ENCODE results near the gene GATAD2A.
"Not testable (repeated sequence)": the region's sequence is repeated elsewhere in the genome, so short reads cannot be mapped to it uniquely, and the experiment has no call there.

The GATAD2A gene

DNA sequence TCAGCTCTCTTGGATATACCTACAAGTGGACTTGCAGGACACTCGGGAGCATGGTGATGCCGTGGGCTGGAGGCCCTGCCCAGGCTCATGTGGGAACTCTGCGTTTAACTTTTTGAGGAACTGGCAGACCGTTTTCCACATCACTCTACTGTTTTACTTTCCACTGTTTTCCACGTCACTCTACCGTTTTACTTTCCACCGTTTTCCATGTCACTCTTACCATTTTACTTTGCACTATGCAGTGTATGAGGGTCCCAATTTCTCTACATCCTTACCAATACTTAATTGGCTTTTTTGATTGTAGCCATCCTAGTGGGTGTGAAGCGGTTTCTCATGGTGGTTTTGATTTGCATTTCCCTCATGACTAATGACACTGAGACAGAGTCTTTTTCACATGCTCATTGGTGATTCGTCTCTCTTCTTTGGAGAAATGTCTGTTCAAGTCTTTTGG, 40.5 kb downstream of the GATAD2A start:
- ATAC-seq (peak; percentile 83), DNase-seq (peak in 1 of 2 donors; percentile 23)
- peaks cover 0 to 16% of the 10 kb centered on the region in 2 donors for H3K9me3 Mint-ChIP-seq

DNA sequence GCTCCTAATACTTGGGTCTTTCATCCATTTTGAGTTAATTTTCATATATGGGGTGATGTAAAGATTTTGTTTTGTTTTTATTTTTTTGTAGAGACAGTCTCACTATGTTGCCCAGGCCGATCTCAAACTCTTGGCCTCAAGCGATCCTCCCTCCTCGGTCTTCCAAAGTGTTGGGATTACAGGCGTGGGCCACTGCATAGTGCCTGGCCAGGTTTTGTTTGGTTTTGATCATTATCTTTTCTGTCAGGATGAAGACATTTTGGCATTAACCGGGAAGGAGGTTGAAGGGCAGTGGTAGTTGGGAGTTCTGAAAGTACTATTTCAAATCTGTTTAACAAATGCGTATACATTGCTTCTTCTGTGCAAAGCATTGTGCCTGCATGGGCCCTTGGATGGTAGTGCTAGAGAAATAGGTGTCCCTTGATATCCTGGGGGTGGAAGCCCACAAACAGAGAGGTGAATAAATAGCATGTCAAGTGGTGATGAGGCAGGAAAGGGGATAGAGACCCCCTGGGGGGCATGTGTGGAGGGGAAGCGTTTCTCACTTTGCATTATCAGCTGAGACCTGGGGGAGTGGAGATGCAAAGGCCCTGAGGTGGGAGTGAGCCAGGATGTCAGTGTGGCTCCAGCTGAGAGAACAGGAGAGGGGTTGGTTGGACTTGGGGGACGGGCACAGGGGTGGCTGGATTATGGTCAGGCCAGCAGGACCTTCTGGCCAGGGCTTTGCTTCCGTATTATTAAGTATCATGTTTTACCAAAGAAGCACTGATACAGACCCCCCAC, 41.4 kb downstream of the GATAD2A start:
- peaks cover 0 to 16% of the 10 kb centered on the region in 2 donors for H3K9me3 Mint-ChIP-seq
- peak overlapping the region in 1 of 2 donors; percentile 30 for H3K4me3 Mint-ChIP-seq
- DNase-seq, result no peak
- H3K4me1 Mint-ChIP-seq, result peaks cover 96% of the 10 kb centered on the region
- peak overlapping the region in 1 of 2 donors; percentile 75 for H3K27ac Mint-ChIP-seq
- H3K27me3 Mint-ChIP-seq, result no peaks in the 10 kb centered on the region
- ATAC-seq, result no peak

More for the DNA sequence above, 40.5 kb downstream of the GATAD2A start:
- peaks cover 91% of the 10 kb centered on the region for H3K4me1 Mint-ChIP-seq
- H3K27ac Mint-ChIP-seq, result peak overlapping the region in 1 of 2 donors; percentile 47
- H3K4me3 Mint-ChIP-seq, result peak overlapping the region; percentile 63 to 69
- no peaks in the 10 kb centered on the region for H3K27me3 Mint-ChIP-seq

DNA sequence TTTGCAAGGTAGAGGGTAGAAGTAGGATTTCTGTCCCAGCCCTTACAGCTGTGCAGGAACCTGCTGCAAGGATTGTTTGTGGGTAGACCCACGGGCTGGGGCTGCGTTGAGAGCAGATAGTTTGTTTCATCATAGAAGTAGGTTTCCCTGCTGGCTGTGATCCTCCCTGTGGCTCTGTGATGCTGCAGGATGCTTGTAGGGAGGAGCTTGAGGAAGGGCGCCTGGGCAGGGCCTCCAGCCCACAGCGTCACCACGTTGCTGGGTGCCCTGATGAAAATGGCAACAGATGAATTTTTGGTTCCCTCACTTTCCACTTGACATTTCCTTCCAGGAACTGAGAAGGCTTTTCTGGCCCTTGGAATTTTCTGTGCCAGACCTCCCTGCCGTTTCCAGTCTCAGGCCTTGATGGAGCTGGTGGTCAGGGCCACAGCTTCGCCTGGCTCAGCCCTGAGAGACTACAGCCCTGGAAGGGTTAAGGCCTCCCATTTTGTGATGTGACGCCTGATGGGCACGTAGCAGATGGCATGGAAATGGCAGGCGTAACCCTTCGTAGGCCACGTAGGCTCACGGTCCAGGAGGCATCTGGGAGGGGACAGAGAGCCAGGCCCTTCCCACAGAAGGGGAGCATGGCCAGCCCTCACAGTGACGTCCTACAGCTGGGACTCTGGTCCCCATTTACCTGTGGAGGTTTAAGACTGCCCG, 42.2 kb downstream of the GATAD2A start:
- Mint-ChIP-seq H3K4me1 (peaks cover 96% of the 10 kb centered on the region), H3K4me3 (peak overlapping the region in 1 of 2 donors; percentile 30), H3K27me3 (no peaks in the 10 kb centered on the region), H3K27ac (peak overlapping the region in 1 of 2 donors; percentile 75), H3K9me3 (peaks cover 0 to 16% of the 10 kb centered on the region in 2 donors)
- ATAC-seq (peak; percentile 65), DNase-seq (peak in 1 of 2 donors; percentile 32)

GRCh38 chr19:19448238-19448544, 42.7 kb downstream of the GATAD2A start:
- peaks cover 96% of the 10 kb centered on the region for H3K4me1 Mint-ChIP-seq
- DNase-seq (no peak), ATAC-seq (no peak)
- peaks cover 0 to 14% of the 10 kb centered on the region in 2 donors for H3K9me3 Mint-ChIP-seq
- peak overlapping the region in 1 of 2 donors; percentile 64 for H3K27ac Mint-ChIP-seq
- no peak overlapping the region for H3K4me3 Mint-ChIP-seq
- no peaks in the 10 kb centered on the region for H3K27me3 Mint-ChIP-seq

- ATAC-seq (peak; percentile 91), DNase-seq (peak; percentile 33 to 54)
- H3K4me1 Mint-ChIP-seq, result peaks cover 74% of the 10 kb centered on the region
- no peaks in the 10 kb centered on the region for H3K27me3 Mint-ChIP-seq
- no peaks in the 10 kb centered on the region for H3K9me3 Mint-ChIP-seq
- peak overlapping the region; percentile 69 to 86 for H3K27ac Mint-ChIP-seq
- peak overlapping the region; percentile 44 to 67 for H3K4me3 Mint-ChIP-seq
Measured at GRCh38 chr19:19451429-19452242, 46.2 kb downstream of the GATAD2A start.

GRCh38 chr19:19452243-19453124, 47.0 kb downstream of the GATAD2A start:
- H3K4me3 Mint-ChIP-seq, result peak overlapping the region; percentile 44 to 67
- no peak for DNase-seq
- H3K27ac Mint-ChIP-seq, result peak overlapping the region; percentile 50 to 69
- H3K27me3 Mint-ChIP-seq, result no peaks in the 10 kb centered on the region
- no peaks in the 10 kb centered on the region for H3K9me3 Mint-ChIP-seq
- no peak for ATAC-seq
- H3K4me1 Mint-ChIP-seq, result peaks cover 74% of the 10 kb centered on the region

GRCh38 chr19:19453125-19453454, 47.6 kb downstream of the GATAD2A start:
- Mint-ChIP-seq H3K27ac (peak overlapping the region; percentile 33 to 65), H3K9me3 (no peaks in the 10 kb centered on the region), H3K27me3 (no peaks in the 10 kb centered on the region), H3K4me3 (peak overlapping the region in 1 of 2 donors; percentile 6), H3K4me1 (peaks cover 74% of the 10 kb centered on the region)
- no peak for ATAC-seq
- DNase-seq, result no peak

DNA sequence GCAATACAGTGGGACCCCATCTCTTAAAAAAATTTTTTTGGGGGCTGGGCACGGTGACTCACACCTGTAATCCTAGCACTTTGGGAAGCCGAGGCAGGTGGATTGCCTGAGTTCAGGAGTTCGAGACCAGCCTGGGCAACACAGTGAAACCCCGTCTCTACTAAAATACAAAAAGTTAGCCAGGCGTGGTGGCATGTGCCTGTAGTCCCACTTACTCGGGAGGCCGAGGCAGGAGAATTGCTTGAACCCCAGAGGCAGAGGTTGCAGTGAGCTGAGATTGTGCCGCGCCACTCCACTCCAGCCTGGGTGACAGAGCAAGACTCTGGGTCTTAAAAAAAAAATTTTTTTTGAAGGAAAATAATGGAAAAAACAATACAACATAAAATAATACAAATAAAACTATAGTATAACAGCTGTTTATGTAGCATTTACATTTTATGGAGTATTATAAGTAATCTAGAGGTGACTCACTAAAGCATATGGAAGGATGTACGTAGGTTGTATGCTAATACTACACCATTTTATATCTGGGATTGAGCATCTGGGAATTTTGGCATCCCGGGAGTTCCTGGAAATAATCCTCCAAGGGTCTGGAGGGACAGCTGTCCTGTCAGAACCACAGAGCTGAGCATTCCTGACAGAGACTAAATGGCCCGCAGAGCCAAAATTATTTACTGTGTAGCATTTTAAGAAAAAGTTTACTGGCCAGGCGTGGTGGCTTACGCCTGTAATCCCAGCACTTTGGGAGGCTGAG, 49.9 kb downstream of the GATAD2A start:
- DNase-seq, H3K4me3 Mint-ChIP-seq: not testable (repeated sequence)
- H3K27ac Mint-ChIP-seq, result peak overlapping the region in 1 of 2 donors; percentile 54

DNA sequence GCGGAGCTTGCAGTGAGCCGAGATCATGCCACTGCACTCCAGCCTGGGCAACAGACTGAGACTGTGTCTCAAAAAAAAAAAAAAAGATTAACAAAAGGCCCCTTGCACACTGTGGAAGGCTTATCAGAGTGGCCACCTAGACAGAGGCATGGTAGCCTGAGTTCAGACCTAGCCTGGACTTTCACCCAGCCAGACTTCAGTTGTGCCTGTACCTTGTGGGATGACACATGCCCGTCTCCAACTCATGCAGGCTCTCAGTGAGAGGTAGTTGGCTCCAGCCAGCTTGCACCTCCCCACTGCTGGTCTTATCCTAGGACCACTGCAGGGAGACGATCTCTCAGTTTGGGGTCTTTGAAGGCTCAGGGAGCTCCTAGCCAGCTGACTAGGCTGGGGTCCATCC, 52.2 kb downstream of the GATAD2A start:
- DNase-seq (no peak), ATAC-seq (no peak)
- Mint-ChIP-seq H3K4me3 (peak overlapping the region in 1 of 2 donors; percentile 75), H3K4me1 (peaks cover 78% of the 10 kb centered on the region), H3K9me3 (no peaks in the 10 kb centered on the region), H3K27ac (peak overlapping the region; percentile 67 to 85), H3K27me3 (no peaks in the 10 kb centered on the region)

More for the DNA sequence above, 49.9 kb downstream of the GATAD2A start:
- peaks cover 75% of the 10 kb centered on the region for H3K4me1 Mint-ChIP-seq
- H3K9me3 Mint-ChIP-seq, ATAC-seq, H3K27me3 Mint-ChIP-seq: not testable (repeated sequence)

DNA sequence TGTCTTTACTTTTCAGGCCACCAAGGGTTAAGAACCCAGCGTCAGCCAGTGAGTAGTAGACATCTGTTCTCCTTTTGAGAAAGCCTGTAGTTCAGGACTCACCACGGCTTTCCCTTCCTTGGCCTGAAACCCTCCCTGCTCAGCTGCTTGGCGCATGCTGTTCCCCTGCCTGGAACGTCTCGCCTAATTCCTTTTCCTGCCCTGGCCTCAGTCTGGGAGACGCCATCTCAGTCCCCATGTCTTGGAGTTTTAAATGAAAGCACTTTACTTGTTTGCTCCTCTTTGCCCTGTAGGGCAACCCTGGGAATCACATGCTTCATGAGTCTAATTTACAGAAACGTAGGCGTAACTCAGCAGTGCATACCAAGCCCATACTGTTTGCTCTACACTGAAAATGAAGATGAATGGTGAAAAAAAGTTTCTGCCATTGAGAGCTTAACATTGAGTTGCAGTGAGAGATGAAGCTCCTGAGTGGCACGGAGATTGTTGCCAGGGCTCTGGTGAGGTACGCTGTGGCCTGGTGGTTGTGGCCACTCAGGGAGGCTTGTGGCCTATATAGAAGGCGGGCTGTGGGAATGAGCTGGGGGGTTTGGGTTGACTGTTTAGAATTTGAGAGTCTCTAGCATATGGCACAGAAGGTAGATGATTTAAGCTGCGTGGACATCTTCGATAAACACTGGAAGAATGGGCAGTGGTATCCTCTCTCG, 52.8 kb downstream of the GATAD2A start:
- no peaks in the 10 kb centered on the region for H3K9me3 Mint-ChIP-seq
- H3K4me1 Mint-ChIP-seq, result peaks cover 78% of the 10 kb centered on the region
- H3K27me3 Mint-ChIP-seq, result no peaks in the 10 kb centered on the region
- H3K27ac Mint-ChIP-seq, result peak overlapping the region; percentile 85 to 98
- H3K4me3 Mint-ChIP-seq, result peak overlapping the region; percentile 75 to 89
- ATAC-seq (no peak), DNase-seq (peak in 1 of 2 donors; percentile 31)

DNA sequence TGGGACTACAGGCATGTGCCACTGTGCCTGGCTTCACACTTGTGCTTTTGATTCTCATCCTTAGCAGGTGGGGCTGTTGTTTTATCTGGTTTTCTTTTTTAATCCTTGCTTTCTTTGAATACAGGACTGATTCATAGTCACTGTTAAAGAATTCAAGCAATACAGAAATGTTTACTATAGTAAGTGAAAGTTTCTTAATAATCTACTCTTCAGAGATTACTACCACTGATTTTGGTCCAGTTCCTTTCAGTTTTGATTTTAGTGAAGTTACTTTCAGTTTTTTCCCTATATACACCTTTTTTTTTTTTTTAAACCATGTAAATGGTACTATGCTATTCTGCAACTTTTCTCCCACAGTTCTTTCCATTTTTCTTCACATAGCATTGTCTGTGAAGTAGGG, 53.6 kb downstream of the GATAD2A start:
- no peaks in the 10 kb centered on the region for H3K9me3 Mint-ChIP-seq
- H3K4me3 Mint-ChIP-seq, result peak overlapping the region; percentile 75 to 89
- peaks cover 86% of the 10 kb centered on the region for H3K4me1 Mint-ChIP-seq
- peak overlapping the region; percentile 90 to 98 for H3K27ac Mint-ChIP-seq
- ATAC-seq (peak; percentile 42), DNase-seq (no peak)
- no peaks in the 10 kb centered on the region for H3K27me3 Mint-ChIP-seq

GRCh38 chr19:19459707-19460251, 54.3 kb downstream of the GATAD2A start:
- ATAC-seq (peak; percentile 84), DNase-seq (peak; percentile 45 to 73)
- H3K27me3 Mint-ChIP-seq, result no peaks in the 10 kb centered on the region
- no peaks in the 10 kb centered on the region for H3K9me3 Mint-ChIP-seq
- peaks cover 93% of the 10 kb centered on the region for H3K4me1 Mint-ChIP-seq
- peak overlapping the region; percentile 75 to 89 for H3K4me3 Mint-ChIP-seq
- peak overlapping the region; percentile 86 to 97 for H3K27ac Mint-ChIP-seq

GRCh38 chr19:19460258-19460731, 54.8 kb downstream of the GATAD2A start:
- peak in 1 of 2 donors; percentile 52 for DNase-seq
- Mint-ChIP-seq H3K9me3 (no peaks in the 10 kb centered on the region), H3K27me3 (no peaks in the 10 kb centered on the region), H3K4me3 (peak overlapping the region; percentile 75 to 89), H3K27ac (peak overlapping the region; percentile 90 to 97), H3K4me1 (peaks cover 99% of the 10 kb centered on the region)
- peak; percentile 68 for ATAC-seq
